HepG2 (cell line): ENCODE data around the gene DERL2. TPM values are rescaled to one million over a fixed set of nuclear protein-coding genes. Genes with fewer than 3 reads are reported as not detected.

Source experiments
- CSRNP1 ChIP-seq: sonication (generic); formaldehyde crosslinking; IDR thresholded peaks from 2 replicates; pipeline ENCODE4 v1.8.1; 2023; ENCODE audit warnings: mild to moderate bottlenecking, missing genetic modification reagents
- FOXO1 ChIP-seq: sonication (generic); formaldehyde crosslinking; IDR thresholded peaks from 2 replicates; pipeline ENCODE4 v1.4.0; 2020; ENCODE audit warnings: missing genetic modification reagents
- HNRNPUL1 ChIP-seq: fragments of 200-400 bp; formaldehyde crosslinking; IDR thresholded peaks from 2 replicates; pipeline ENCODE4 v1.6.1; 2017; ENCODE audit warnings: low read depth, mild to moderate bottlenecking, low read length, moderate library complexity
- KLF11 ChIP-seq: IDR thresholded peaks from 2 replicates; pipeline ENCODE4 v1.6.1; 2016; ENCODE audit warnings: missing compliant biosample characterization
- MXD1 ChIP-seq: sonication (generic); formaldehyde crosslinking; IDR thresholded peaks from 2 replicates; pipeline ENCODE4 v1.4.0; 2020; ENCODE audit warnings: mild to moderate bottlenecking, missing genetic modification reagents
- NCOR1 ChIP-seq: fragments of 200-600 bp; sonication (generic); IDR thresholded peaks from 2 replicates; pipeline ENCODE4 v1.7.0; 2017; ENCODE audit warnings: antibody characterized with exemption, low read length, borderline replicate concordance
- NFYC ChIP-seq: IDR thresholded peaks from 2 replicates; pipeline ENCODE4 v1.6.1; 2016; ENCODE audit warnings: missing genetic modification reagents, missing compliant biosample characterization
- NR0B2 ChIP-seq: sonication (generic); formaldehyde crosslinking; IDR thresholded peaks from 2 replicates; pipeline ENCODE4 v1.4.0; 2020; ENCODE audit warnings: mild to moderate bottlenecking, missing genetic modification reagents
- RBFOX2 ChIP-seq: fragments of 200-400 bp; formaldehyde crosslinking; IDR thresholded peaks from 2 replicates; pipeline ENCODE4 v1.6.1; 2017; ENCODE audit warnings: low read depth, mild to moderate bottlenecking, low read length
- SETDB1 ChIP-seq: sonication (generic); formaldehyde crosslinking; IDR thresholded peaks from 2 replicates; pipeline ENCODE4 v1.5.1; 2020; ENCODE audit warnings: missing genetic modification reagents, mild to moderate bottlenecking, borderline replicate concordance
- SIN3A ChIP-seq: IDR thresholded peaks from 2 replicates; pipeline ENCODE4 v1.6.1; 2011; ENCODE audit warnings: low read depth, mild to moderate bottlenecking, control low read depth, low read length, borderline replicate concordance
- TOPORS ChIP-seq: sonication (generic); formaldehyde crosslinking; IDR thresholded peaks from 2 replicates; pipeline ENCODE4 v1.8.0; 2023; ENCODE audit warnings: mild to moderate bottlenecking, missing genetic modification reagents
- XRCC5 ChIP-seq: fragments of 200-400 bp; formaldehyde crosslinking; optimal IDR thresholded peaks from 2 replicates; pipeline ENCODE3; 2017; ENCODE audit warnings: mild to moderate bottlenecking, low read length
- ZBTB39 ChIP-seq: sonication (generic); formaldehyde crosslinking; IDR thresholded peaks from 2 replicates; pipeline ENCODE4 v1.5.0; 2020; ENCODE audit warnings: missing genetic modification reagents
- ZFP91 ChIP-seq: sonication (generic); formaldehyde crosslinking; IDR thresholded peaks from 2 replicates; pipeline ENCODE4 v1.9.0; 2022; ENCODE audit warnings: missing genetic modification reagents, mild to moderate bottlenecking, borderline replicate concordance
- ZNF225 ChIP-seq: sonication (generic); formaldehyde crosslinking; IDR thresholded peaks from 2 replicates; pipeline ENCODE4 v1.4.0; 2020; ENCODE audit warnings: mild to moderate bottlenecking, missing genetic modification reagents
- ZNF264 ChIP-seq: sonication (generic); formaldehyde crosslinking; IDR thresholded peaks from 2 replicates; pipeline ENCODE4 v1.4.0; 2020; ENCODE audit warnings: missing genetic modification reagents
- ZNF30 ChIP-seq: sonication (generic); formaldehyde crosslinking; IDR thresholded peaks from 2 replicates; pipeline ENCODE4 v1.5.0; 2020; ENCODE audit warnings: mild to moderate bottlenecking, missing genetic modification reagents
- ZNF850 ChIP-seq: sonication (generic); formaldehyde crosslinking; conservative IDR thresholded peaks from 2 replicates; pipeline ENCODE4 v1.9.0; 2021; ENCODE audit warnings: mild to moderate bottlenecking, missing genetic modification reagents
- ZSCAN25 ChIP-seq: sonication (generic); formaldehyde crosslinking; IDR thresholded peaks from 2 replicates; pipeline ENCODE4 v1.8.0; 2022; ENCODE audit warnings: mild to moderate bottlenecking, missing genetic modification reagents
- polyA plus RNA-seq, 8 experiments: library from polyadenylated mRNA; depleted of rRNA in 3 of 8; stranded (reverse) in 7 of 8; unstranded in 1 of 8; fragments of >200 nt; fragmentation: Illumina TruSeq in 4 of 8; extraction: Trizol in 4 of 8; gene quantifications; 2 replicates each; pipeline versions ENCODE4 v1.2.1 to v1.2.3, GENCODE V29; 2011 to 2016; ENCODE audit warnings: low read depth in 4 of 8, missing spikeins in 1 of 8, mixed read lengths in 1 of 8; ENCODE audit not compliant: insufficient read depth in 1 of 8
- total RNA-seq, 5 experiments: library from RNA; depleted of rRNA; stranded (reverse); fragments of >200 nt; fragmentation: Illumina TruSeq; extraction: Trizol; gene quantifications; 2 replicates each; pipeline ENCODE4 v1.2.3, GENCODE V29; 2016; ENCODE audit warnings: low read depth in 1 of 5

The DERL2 gene
- total and polyA plus RNA-seq, 2 of the 13 experiments (the other 11 are each of a cell fraction or from before 2014, with no cell fraction given): 59.3 to 65.2 TPM

- TF ChIP-seq ZNF225 (CRISPR knock-in tag) (peak; percentile 65; the same call in 1 of the 2 replicates), SIN3A (peak; percentile 88; the same call in 1 of the 2 replicates), ZNF30 (CRISPR knock-in tag) (peak; percentile 86; the same call in 1 of the 2 replicates), RBFOX2 (peak; percentile 93), MXD1 (peak; percentile 85; the same call in 1 of the 2 replicates), SETDB1 (CRISPR knock-in tag) (no peak), NFYC (CRISPR knock-in tag) (peak; percentile 86), ZFP91 (CRISPR knock-in tag) (peak; percentile 85; the same call in 1 of the 2 replicates), KLF11 (0 out of 2 replicates have a peak, but pooled peaks have one; percentile 31), ZBTB39 (0 out of 2 replicates have a peak, but pooled peaks have one; percentile 54), NR0B2 (CRISPR knock-in tag) (peak; percentile 74), ZNF264 (CRISPR knock-in tag) (peak; percentile 61; the same call in 1 of the 2 replicates), HNRNPUL1 (no peak), NCOR1 (peak; percentile 9; the same call in 1 of the 2 replicates), ZNF850 (CRISPR knock-in tag) (no peak), FOXO1 (CRISPR knock-in tag) (peak; percentile 72; the same call in 1 of the 2 replicates), TOPORS (CRISPR knock-in tag) (0 out of 2 replicates have a peak, but pooled peaks have one; percentile 43), ZSCAN25 (peak; percentile 45; the same call in 1 of the 2 replicates), CSRNP1 (CRISPR knock-in tag) (peak; percentile 74; the same call in 1 of the 2 replicates), XRCC5 (peak; percentile 18)
Measured at GRCh38 chr17:5486206-5487124, 487 bp upstream of the DERL2 start, which contains the start of gene MIS12 (continued).
